K562 (cell line): ENCODE results near the gene GLP2R.

Experiments
- CHD7 ChIP-seq: fragments of 200-600 bp; sonication (generic); IDR thresholded peaks from one replicate; pipeline ENCODE4 v1.6.1; 2012; ENCODE audit warnings: mild to moderate bottlenecking, low read depth, low read length, inconsistent platforms
- FOXK2 ChIP-seq, 2 experiments: fragments of 450-650 bp; IDR thresholded peaks in 1 of 2; conservative IDR thresholded peaks in 1 of 2; 2 replicates each; pipeline ENCODE4 v1.6.1; 2016; ENCODE audit warnings: low read depth in 2 of 2, mild to moderate bottlenecking in 1 of 2
- TBP ChIP-seq: optimal IDR thresholded peaks from 2 replicates; pipeline ENCODE3; 2011; ENCODE audit warnings: low read depth, low read length, improper control_type of control experiment
- ZNF23 ChIP-seq: fragments of 250-450 bp; sonication (Bioruptor Pico); IDR thresholded peaks from 2 replicates; pipeline ENCODE4 v1.4.0; 2020; ENCODE audit warnings: mild to moderate bottlenecking

- no peak for TF ChIP-seq ZNF23 (CRISPR knock-in tag)
- no peak for TF ChIP-seq FOXK2 (conservative IDR thresholded peaks at IDR 0.05 in 1 of 2, IDR thresholded peaks at IDR 0.05 in 1 of 2; ENCODE audit: low read depth in 2 of 2)
- TF ChIP-seq TBP = no peak
- no peak for TF ChIP-seq CHD7
These were observed 99.0 kb downstream of the GLP2R start for GRCh38 chr17:9924735-9925191.
